Activated T-helper 2 cell treated with anti-CD3 and anti-CD28 coated beads, Interferon-gamma antibody, Interleukin-2, Interleukin-4, amounts not matched to agents 10 μg/mL and 5 μg/mL and 100 μg/mL, durations not matched to agents 14 hours and 24 hours and 36 hours (primary cell): ENCODE measurements around the gene HAPSTR1. TPM values are rescaled to one million over a fixed set of nuclear protein-coding genes. Genes with fewer than 3 reads are reported as not detected.

Source experiments
- DNase-seq: peaks from one replicate; pipeline ENCODE4 v3.0.0; 2021; ENCODE audit warnings: low spot score
- H3K27ac Mint-ChIP-seq: one replicate; pipeline ENCODE4 v1.8.0; 2021; ENCODE audit warnings: mixed read lengths
- H3K27me3 Mint-ChIP-seq: one replicate; pipeline ENCODE4 v1.8.0; 2021; ENCODE audit warnings: low read depth, mixed read lengths
- H3K36me3 Mint-ChIP-seq: one replicate; pipeline ENCODE4 v1.8.0; 2021; ENCODE audit warnings: low read depth, mixed read lengths
- H3K4me1 Mint-ChIP-seq: one replicate; pipeline ENCODE4 v1.8.0; 2021; ENCODE audit warnings: low read depth, mixed read lengths
- H3K4me3 Mint-ChIP-seq: one replicate; pipeline ENCODE4 v1.8.0; 2021; ENCODE audit warnings: low read depth, mild to moderate bottlenecking, moderate library complexity, mixed read lengths
- H3K9me3 Mint-ChIP-seq: one replicate; pipeline ENCODE4 v1.8.0; 2021; ENCODE audit warnings: mixed read lengths
- intact Hi-C: fragments of 100-400 bp; cut with micrococcal nuclease; formaldehyde crosslinking; loops from one replicate; pipeline ENCODE4 v1.15.1; 2023
- total RNA-seq: library from RNA; stranded (reverse); gene quantifications from 2 replicates; pipeline ENCODE4 v1.2.3, GENCODE V29; 2022

The HAPSTR1 gene
- total RNA-seq, 1 donor from 2014 or later = 54.5 TPM

DNA sequence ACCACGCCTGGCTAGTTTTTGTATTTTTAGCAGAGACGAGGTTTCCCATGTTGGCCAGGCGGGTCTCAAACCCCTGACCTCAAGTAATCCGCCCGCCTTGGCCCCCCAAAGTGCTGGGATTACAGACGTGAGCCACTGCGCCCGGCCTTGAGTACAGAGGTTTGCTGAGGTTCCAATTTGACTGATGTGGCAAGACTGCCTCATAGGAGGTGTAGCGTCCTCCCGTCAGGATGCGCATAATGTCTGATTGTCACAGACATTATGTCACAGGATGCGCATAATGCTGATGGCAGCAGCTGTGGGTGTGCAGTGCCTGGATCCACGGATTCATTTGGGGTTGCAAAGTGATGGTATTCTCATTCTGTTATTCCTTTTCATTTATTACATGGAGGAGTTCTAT is 45.2 kb downstream of the HAPSTR1 start:
- Mint-ChIP-seq H3K9me3 (no peaks in the 10 kb centered on the region), H3K4me3 (no peak overlapping the region), H3K4me1 (peaks cover 16% of the 10 kb centered on the region), H3K27me3 (peaks cover 5% of the 10 kb centered on the region), H3K36me3 (no peaks in the 10 kb centered on the region), H3K27ac (no peak overlapping the region)
- intact Hi-C loops = no loop called here
- DNase-seq = no peak

DNA sequence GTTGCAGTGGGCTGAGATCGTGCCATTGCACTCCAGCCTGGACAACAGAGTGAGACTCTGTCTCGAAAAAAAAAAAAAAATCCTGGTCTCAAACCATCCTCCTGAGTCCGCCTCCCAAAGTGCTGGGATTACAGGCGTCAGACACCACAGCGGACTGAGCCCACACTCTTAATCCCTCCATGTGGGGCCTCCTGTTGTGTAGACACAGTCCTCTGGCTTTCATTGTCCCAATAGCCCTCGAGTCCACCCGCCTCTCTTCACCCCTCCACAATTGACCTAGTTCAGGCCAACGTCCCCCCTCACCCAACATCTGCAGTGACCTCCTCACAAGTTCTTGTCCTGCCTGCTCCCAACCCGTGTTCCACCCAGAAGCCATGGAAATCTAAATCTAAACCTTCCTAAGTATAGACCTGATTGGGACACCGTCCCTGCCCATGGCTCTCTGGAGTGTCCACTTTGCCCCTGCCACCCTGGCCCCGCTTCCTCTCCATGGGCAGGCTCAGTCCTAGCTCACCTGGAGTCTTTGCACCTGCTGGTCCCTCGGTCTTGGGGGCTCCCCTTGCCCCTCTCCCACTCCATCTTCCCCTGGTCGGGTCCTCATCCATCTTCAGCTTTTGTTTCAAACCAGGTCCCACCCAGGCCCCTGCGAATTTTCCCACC is 46.7 kb downstream of the HAPSTR1 start:
- Mint-ChIP-seq H3K27me3 (peaks cover 5% of the 10 kb centered on the region), H3K4me3 (no peak overlapping the region), H3K27ac (no peak overlapping the region), H3K36me3 (no peaks in the 10 kb centered on the region), H3K4me1 (peaks cover 16% of the 10 kb centered on the region), H3K9me3 (no peaks in the 10 kb centered on the region)
- DNase-seq = no peak
- intact Hi-C loops = no loop called here

DNA sequence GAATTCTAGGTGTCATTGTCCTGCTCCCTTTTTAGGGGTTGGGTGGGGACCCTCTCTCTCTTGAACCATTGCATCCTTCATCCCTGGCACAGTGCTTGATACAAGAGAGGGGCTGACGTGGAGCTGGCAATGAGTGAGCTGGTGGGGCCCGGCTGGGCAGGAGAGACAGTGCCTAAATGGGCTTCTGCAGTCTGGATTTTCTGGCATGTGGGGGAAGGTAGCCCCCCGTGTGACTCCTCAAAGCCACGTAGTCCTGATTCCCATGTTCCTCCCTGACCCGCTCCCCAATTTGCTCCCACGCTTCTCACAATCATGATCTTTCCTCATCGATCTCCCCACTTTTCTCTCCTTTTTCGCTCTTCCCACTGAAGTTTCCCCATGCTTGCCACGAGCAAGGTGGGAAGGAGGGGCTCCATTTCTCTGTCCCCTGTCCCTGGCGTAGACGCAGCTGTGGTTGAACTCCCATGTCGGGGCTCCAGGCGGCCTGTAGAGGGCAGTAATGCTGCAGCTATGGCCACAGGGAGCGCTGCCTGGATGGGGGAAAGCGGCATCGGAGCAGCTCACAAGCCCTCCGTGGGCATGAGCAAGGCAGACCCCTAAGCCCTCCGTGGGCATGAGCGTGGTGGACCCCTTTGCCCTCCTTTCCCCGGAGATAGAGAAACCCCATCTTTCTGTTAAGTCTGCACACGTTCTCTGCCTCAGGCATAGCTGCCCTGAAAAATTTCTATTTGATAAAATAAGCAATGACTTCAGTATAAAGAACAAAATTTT is 47.5 kb downstream of the HAPSTR1 start:
- H3K4me3 Mint-ChIP-seq = no peak overlapping the region

DNA sequence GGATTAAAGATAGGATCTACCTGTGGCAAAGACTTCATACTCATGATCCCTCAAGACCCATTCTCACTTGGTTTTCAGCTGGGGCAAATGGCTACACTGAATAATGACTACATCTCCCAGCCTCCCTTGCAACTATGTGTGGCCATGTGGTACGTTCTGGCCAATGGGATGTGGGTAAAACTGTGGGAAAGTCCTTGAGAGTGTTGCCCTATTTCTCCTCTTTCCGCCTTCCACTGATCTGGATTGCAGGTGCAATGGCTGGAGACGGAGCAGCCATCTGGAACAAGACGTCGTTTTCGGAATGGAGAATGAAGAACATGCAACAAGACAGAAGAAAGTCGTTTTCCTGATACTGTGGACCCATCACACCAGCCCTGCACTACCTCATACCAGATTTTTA is 48.5 kb downstream of the HAPSTR1 start:
- no peak for DNase-seq
- Mint-ChIP-seq H3K27me3 (peaks cover 5% of the 10 kb centered on the region), H3K36me3 (no peaks in the 10 kb centered on the region), H3K27ac (no peak overlapping the region), H3K4me3 (no peak overlapping the region), H3K9me3 (no peaks in the 10 kb centered on the region), H3K4me1 (peaks cover 13% of the 10 kb centered on the region)
- intact Hi-C loops = no loop called here

More for the DNA sequence above, 47.5 kb downstream of the HAPSTR1 start:
- intact Hi-C loops = no loop called here
- DNase-seq = peak; percentile 48
- Mint-ChIP-seq H3K27me3 (peaks cover 5% of the 10 kb centered on the region), H3K36me3 (no peaks in the 10 kb centered on the region), H3K4me1 (peaks cover 16% of the 10 kb centered on the region), H3K27ac (no peak overlapping the region), H3K9me3 (no peaks in the 10 kb centered on the region)

Other genes with a start within 250 kb of the HAPSTR1 start
- gene CARHSP1, start 222.6 kb upstream of the HAPSTR1 start, total RNA-seq = 84.4 and 90.8 TPM in 2 replicates
- gene LITAFD, start 209.3 kb upstream of the HAPSTR1 start, total RNA-seq = not detected in 2 replicates
- gene USP7, start 127.7 kb upstream of the HAPSTR1 start, total RNA-seq = 164 and 176 TPM in 2 replicates